H1 (cell line): ENCODE results near the gene PLD2. TPM values are rescaled to one million over a fixed set of nuclear protein-coding genes. Genes with fewer than 3 reads are reported as not detected.

ENCODE experiments used
- CTCF ChIA-PET: fragments of 300-600 bp; sonication (Branson Sonifier 250); formaldehyde crosslinking; loops from one replicate; lab custom pipeline; 2021; ENCODE audit not compliant: partially characterized antibody; lab: Charles Lee
- POLR2A ChIA-PET: fragments of 300-600 bp; sonication (Branson Sonifier 250); formaldehyde crosslinking; loops from one replicate; lab custom pipeline; 2021; ENCODE audit warnings: inconsistent platforms; ENCODE audit not compliant: partially characterized antibody; lab: Charles Lee
- DNase-seq, 2 experiments: peaks; one replicate each; pipeline versions ENCODE4 v3.0.0 to v3.0.0-alpha.2; 2010 to 2022; ENCODE audit warnings: low spot score in 2 of 2, low read depth in 1 of 2, mixed read lengths in 1 of 2
- FAIRE-seq: peaks from 2 replicates; lab custom pipeline; 2011; peaks lifted over from hg19 to GRCh38; lab: Jason Lieb, UNC
- H2AFZ ChIP-seq: 2 replicates; pipeline ENCODE4 v1.8.1; 2012; ENCODE audit warnings: low read length, inconsistent platforms
- H2AK5ac ChIP-seq: 2 replicates; pipeline ENCODE4 v1.6.1; 2013; ENCODE audit warnings: low read depth, low read length
- H2BK120ac ChIP-seq: replicated peaks from 2 replicates; pipeline ENCODE3; 2013; ENCODE audit warnings: low read depth, low read length, inconsistent platforms
- H2BK12ac ChIP-seq: 2 replicates; pipeline ENCODE4 v1.6.1; 2013; ENCODE audit warnings: low read depth, low read length
- H2BK15ac ChIP-seq: 2 replicates; pipeline ENCODE4 v1.6.1; 2013; ENCODE audit warnings: low read length
- H2BK20ac ChIP-seq: 2 replicates; pipeline ENCODE4 v1.6.1; 2013; ENCODE audit warnings: low read length
- H2BK5ac ChIP-seq: 2 replicates; pipeline ENCODE4 v1.6.1; 2013; ENCODE audit warnings: low read depth, low read length
- H3K14ac ChIP-seq: 2 replicates; pipeline ENCODE4 v1.6.1; 2013; ENCODE audit warnings: inconsistent platforms; ENCODE audit not compliant: insufficient read length
- H3K18ac ChIP-seq: 2 replicates; pipeline ENCODE4 v1.6.1; 2013; ENCODE audit warnings: low read length; ENCODE audit errors: extremely low read depth
- H3K23ac ChIP-seq: 2 replicates; pipeline ENCODE4 v1.6.1; 2013; ENCODE audit warnings: inconsistent platforms; ENCODE audit not compliant: insufficient read length
- H3K23me2 ChIP-seq: 2 replicates; pipeline ENCODE4 v1.6.1; 2013; ENCODE audit warnings: low read depth, low read length
- H3K27ac ChIP-seq: 2 replicates; pipeline ENCODE4 v1.6.1; 2011; ENCODE audit warnings: low read depth, low read length, inconsistent platforms
- H3K27me3 ChIP-seq, 4 experiments: replicated peaks in 1 of 4; 1 replicate in 1 of 4; 2 replicates in 3 of 4; pipeline versions ENCODE4 v1.6.1 to v1.8.1; 2011 to 2013; ENCODE audit warnings: low read length in 3 of 4, mild to moderate bottlenecking in 3 of 4, inconsistent platforms in 2 of 4, mixed read lengths in 2 of 4, moderate library complexity in 1 of 4; ENCODE audit not compliant: control insufficient read depth in 3 of 4, insufficient read depth in 3 of 4; ENCODE audit errors: extremely low read depth in 1 of 4
- H3K36me3 ChIP-seq, 4 experiments: 2 replicates each; pipeline versions ENCODE4 v1.6.1 to v1.8.1; 2011 to 2013; ENCODE audit warnings: mild to moderate bottlenecking in 4 of 4, low read length in 3 of 4, moderate library complexity in 2 of 4, control low read depth in 1 of 4, inconsistent platforms in 1 of 4; ENCODE audit not compliant: insufficient read depth in 4 of 4, control insufficient read depth in 2 of 4
- H3K4ac ChIP-seq: replicated peaks from 2 replicates; pipeline ENCODE3; 2013; ENCODE audit warnings: low read length, low read depth, mixed read lengths, inconsistent platforms; ENCODE audit not compliant: insufficient read length
- H3K4me1 ChIP-seq, 4 experiments: replicated peaks in 1 of 4; 1 replicate in 1 of 4; 2 replicates in 3 of 4; pipeline versions ENCODE4 v1.6.1 to v1.8.1; 2011 to 2013; ENCODE audit warnings: low read length in 3 of 4, inconsistent platforms in 2 of 4, mixed read lengths in 1 of 4; ENCODE audit not compliant: insufficient read depth in 4 of 4, control insufficient read depth in 3 of 4
- H3K4me2 ChIP-seq, 2 experiments: 2 replicates each; pipeline versions ENCODE4 v1.6.1 to v1.8.1; 2011 to 2013; ENCODE audit warnings: low read depth in 2 of 2, low read length in 2 of 2, control low read depth in 1 of 2, inconsistent platforms in 1 of 2, mild to moderate bottlenecking in 1 of 2; ENCODE audit not compliant: insufficient read depth in 1 of 2
- H3K4me3 ChIP-seq, 4 experiments: fragments of 200-600, 300-600 bp in 1 of 4; sonication (generic), shearing (Covaris generic), sonication (Bioruptor Twin) in 1 of 4; 2 replicates each; pipeline versions ENCODE4 v1.5.1 to v1.8.1; 2011 to 2016; ENCODE audit warnings: low read length in 4 of 4, low read depth in 3 of 4, control low read depth in 2 of 4, inconsistent platforms in 2 of 4, mild to moderate bottlenecking in 2 of 4, mixed read lengths in 1 of 4, moderate library complexity in 1 of 4; ENCODE audit not compliant: insufficient read depth in 2 of 4; ENCODE audit errors: extremely low read depth in 1 of 4
- H3K56ac ChIP-seq: replicated peaks from 2 replicates; pipeline ENCODE3; 2013; ENCODE audit warnings: low read depth, mild to moderate bottlenecking, mixed read lengths, low read length, inconsistent platforms; ENCODE audit not compliant: insufficient read length
- H3K79me1 ChIP-seq: 2 replicates; pipeline ENCODE4 v1.6.1; 2013; ENCODE audit warnings: low read depth, low read length, control low read depth
- H3K79me2 ChIP-seq, 2 experiments: 2 replicates each; pipeline versions ENCODE4 v1.6.1 to v1.8.1; 2012 to 2013; ENCODE audit warnings: low read length in 2 of 2, mild to moderate bottlenecking in 2 of 2, inconsistent platforms in 1 of 2; ENCODE audit not compliant: insufficient read depth in 2 of 2, control insufficient read depth in 1 of 2
- H3K9ac ChIP-seq, 4 experiments: replicated peaks in 1 of 4; 1 replicate in 1 of 4; 2 replicates in 3 of 4; pipeline versions ENCODE4 v1.6.1 to v1.8.1; 2011 to 2013; ENCODE audit warnings: low read depth in 3 of 4, low read length in 3 of 4, control low read depth in 2 of 4, mild to moderate bottlenecking in 2 of 4, moderate library complexity in 2 of 4, inconsistent platforms in 1 of 4; ENCODE audit errors: extremely low read depth in 1 of 4
- H3K9me3 ChIP-seq, 2 experiments: 2 replicates each; pipeline versions ENCODE4 v1.6.1 to v1.8.1; 2012 to 2013; ENCODE audit warnings: mild to moderate bottlenecking in 2 of 2, moderate library complexity in 2 of 2, control low read depth in 1 of 2, inconsistent platforms in 1 of 2, low read depth in 1 of 2, low read length in 1 of 2, mixed read lengths in 1 of 2; ENCODE audit not compliant: insufficient read depth in 2 of 2
- H4K20me1 ChIP-seq, 2 experiments: replicated peaks in 1 of 2; 2 replicates each; pipeline versions ENCODE3 to v1.8.1; 2011 to 2013; ENCODE audit warnings: inconsistent platforms in 2 of 2, low read length in 2 of 2, mild to moderate bottlenecking in 1 of 2; ENCODE audit not compliant: insufficient read depth in 2 of 2, control insufficient read depth in 1 of 2
- H4K5ac ChIP-seq: 2 replicates; pipeline ENCODE4 v1.6.1; 2013; ENCODE audit warnings: low read length, low read depth, mixed read lengths, inconsistent platforms; ENCODE audit not compliant: insufficient read length
- H4K8ac ChIP-seq: 2 replicates; pipeline ENCODE4 v1.8.0; 2013; ENCODE audit warnings: mild to moderate bottlenecking, moderate library complexity, low read length, inconsistent platforms; ENCODE audit not compliant: insufficient read depth; ENCODE audit errors: extremely low read depth
- H4K91ac ChIP-seq: replicated peaks from 2 replicates; pipeline ENCODE3; 2013; ENCODE audit warnings: low read length, mixed read lengths, inconsistent platforms; ENCODE audit not compliant: insufficient read length
- ASH2L ChIP-seq: fragments of 200-600, 300-600 bp; sonication (generic); IDR thresholded peaks from one replicate; pipeline ENCODE4 v1.7.1; 2017; ENCODE audit warnings: low read length
- KDM1A ChIP-seq: fragments of 200-600, 300-600 bp; sonication (generic); IDR thresholded peaks from 2 replicates; pipeline ENCODE4 v1.7.1; 2016; ENCODE audit warnings: mild to moderate bottlenecking, low read length, borderline replicate concordance
- WGBS, 2 experiments: shearing (Covaris generic) in 1 of 2; methylation state at CpG; one replicate each; pipeline versions ENCODE4 v1.1.6 to v1.1.7; 2013 to 2015; ENCODE audit warnings: low lambda C conversion rate in 2 of 2, mixed read lengths in 2 of 2, inconsistent platforms in 1 of 2, low coverage in 1 of 2, missing lambda C conversion rate in 1 of 2; ENCODE audit not compliant: insufficient replicate concordance in 2 of 2, insufficient coverage in 1 of 2, insufficient read length in 1 of 2; ENCODE audit errors: extremely low coverage in 1 of 2, missing lambda C conversion rate in 1 of 2; 5-methylcytosine and 5-hydroxymethylcytosine counted together
- polyA plus RNA-seq, 7 experiments: library from polyadenylated mRNA; depleted of rRNA in 3 of 7; stranded (reverse) in 5 of 7; unstranded in 2 of 7; fragments of >200 nt in 5 of 7; fragments of 200-250 nt in 2 of 7; gene quantifications; 1 replicate in 5 of 7; 2 replicates in 1 of 7; 4 replicates in 1 of 7; pipeline versions ENCODE4 v1.2.1 to v1.2.3, GENCODE V29; 2011 to 2013; ENCODE audit warnings: missing spikeins in 2 of 7, mixed read lengths in 2 of 7
- total RNA-seq: library from RNA; stranded (reverse); fragmentation: NEBNext Ultra II Directional; extraction: Animal tissue kit (Norgen Biotek cat#: 25700); gene quantifications from 2 replicates; pipeline ENCODE4 v1.2.1, GENCODE V29; 2021

PLD2 gene
- total and polyA plus RNA-seq, 2 of the 8 experiments (the other 6 are each of a cell fraction or from before 2014, with no cell fraction given), result 44.3 to 48.4 TPM

DNA sequence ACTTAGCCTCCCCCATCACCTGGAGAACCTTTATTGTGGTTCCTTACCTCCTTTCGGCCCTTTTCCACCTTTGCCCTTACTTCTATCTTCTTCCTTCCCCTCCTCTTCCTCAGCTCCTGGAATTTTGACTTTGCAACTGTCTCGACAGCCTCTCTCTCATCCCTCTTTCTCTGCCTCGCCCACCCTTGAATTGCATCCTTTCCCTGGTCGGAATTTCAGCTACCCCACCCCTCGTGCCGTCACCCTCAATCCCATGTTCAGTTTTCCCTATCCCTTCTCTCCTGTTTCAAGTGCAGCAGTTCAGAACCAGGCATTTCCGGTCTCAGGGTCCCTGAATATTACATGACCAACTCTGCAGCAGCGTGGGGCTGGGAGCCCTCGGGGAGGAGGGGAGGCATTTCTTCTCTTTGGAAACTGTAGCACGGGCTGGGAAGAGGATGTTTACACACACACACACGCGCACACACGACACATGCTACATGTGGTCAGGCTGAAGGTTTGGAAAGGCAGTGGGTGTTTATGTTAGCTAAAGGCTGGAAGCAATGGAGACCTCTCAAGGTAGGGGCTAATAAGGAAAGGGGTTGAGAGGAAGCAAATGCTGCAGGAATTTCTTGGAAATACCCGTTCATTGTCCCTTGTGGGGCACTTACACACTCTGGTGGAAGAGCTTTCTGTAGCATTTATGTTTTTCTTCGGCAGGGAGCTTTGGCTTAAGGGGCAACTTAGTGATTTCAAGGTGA, 27.2 kb downstream of the PLD2 start:
- peaks cover 0 to 50% of the 10 kb centered on the region in 2 experiments; a peak in 3 of 4 replicates for H3K79me2 ChIP-seq
- no peaks in the 10 kb centered on the region for H3K27me3 ChIP-seq
- no peak overlapping the region for H2AK5ac ChIP-seq
- no peak overlapping the region for H2BK20ac ChIP-seq
- H3K4me3 ChIP-seq, result peak overlapping the region; percentile 64 to 85 (median 72)
- H3K79me1 ChIP-seq, result peaks cover 4% of the 10 kb centered on the region
- H4K8ac ChIP-seq, result no peak overlapping the region; the same call in 1 of the 2 replicates
- DNase-seq, result no peak
- H3K4ac ChIP-seq, result peak overlapping the region; percentile 12
- H3K23ac ChIP-seq, result no peak overlapping the region
- H3K56ac ChIP-seq, result peak overlapping the region; percentile 35
- H3K9me3 ChIP-seq, result no peaks in the 10 kb centered on the region
- H4K20me1 ChIP-seq, result peaks cover 0 to 5% of the 10 kb centered on the region in 2 experiments
- peak overlapping the region; percentile 68; the same call in 1 of the 2 replicates for H3K18ac ChIP-seq
- no peak overlapping the region for H2BK15ac ChIP-seq
- peak overlapping the region in 3 of 4 experiments; percentile 45 to 64 (median 56); a peak in 5 of 7 replicates for H3K9ac ChIP-seq
- H3K36me3 ChIP-seq, result peaks cover 0 to 7% (median under 1%) of the 10 kb centered on the region in 4 experiments; a peak in 1 of 8 replicates
- H3K4me1 ChIP-seq, result peaks cover 0 to 7% (median 6%) of the 10 kb centered on the region in 4 experiments; a peak in 5 of 7 replicates
- no peak overlapping the region; the same call in 1 of the 2 replicates for H2AFZ ChIP-seq
- peak overlapping the region; percentile 10 for H4K5ac ChIP-seq
- peaks cover 6% of the 10 kb centered on the region for H3K23me2 ChIP-seq
- ChIA-PET CTCF (interaction anchor here (0.9 to 1.9 kb wide), 8 partner anchors 8 to 49 kb away, joined by 3 to 5 read pairs (median 3); no protein-coding TSS in a partner anchor), POLR2A (interaction anchor here (0.8 to 2.0 kb wide), 6 partner anchors 16 to 125 kb away, joined by 3 to 4 read pairs (median 4); partner anchors contain the start of gene PLD2)
- H2BK5ac ChIP-seq, result peak overlapping the region; percentile 61
- peak overlapping the region; percentile 75 for H4K91ac ChIP-seq
- H3K4me2 ChIP-seq, result peak overlapping the region; percentile 89 to 99
- no peak overlapping the region for H3K14ac ChIP-seq
- no peak for FAIRE-seq
- WGBS, 2 experiments, result 21% methylated on average over 14 of the region's 15 CpGs; no CpG with 5 or more reads in 1 of the 2 experiments
- TF ChIP-seq ASH2L (peak; percentile 0), KDM1A (no peak)
- peak overlapping the region; percentile 78; the same call in 1 of the 2 replicates for H2BK12ac ChIP-seq
- no peak overlapping the region for H3K27ac ChIP-seq
- H2BK120ac ChIP-seq, result no peak overlapping the region
